HepG2 (cell line): ENCODE measurements around the gene RAB15. TPM values are rescaled to one million over a fixed set of nuclear protein-coding genes. Genes with fewer than 3 reads are reported as not detected.

ENCODE experiments used
- ARNT ChIP-seq: fragments of 450-650 bp; IDR thresholded peaks from 2 replicates; pipeline ENCODE4 v1.6.1; 2017
- BCL6 ChIP-seq: IDR thresholded peaks from 2 replicates; pipeline ENCODE4 v1.6.1; 2016; ENCODE audit warnings: missing genetic modification reagents, missing compliant biosample characterization
- EEA1 ChIP-seq: sonication (generic); formaldehyde crosslinking; IDR thresholded peaks from 2 replicates; pipeline ENCODE4 v1.5.1; 2020; ENCODE audit warnings: mild to moderate bottlenecking, missing genetic modification reagents, borderline replicate concordance
- HMG20B ChIP-seq: conservative IDR thresholded peaks from 2 replicates; pipeline ENCODE4 v1.6.1; 2016; ENCODE audit warnings: missing genetic modification reagents, missing compliant biosample characterization
- NAIF1 ChIP-seq: sonication (generic); formaldehyde crosslinking; IDR thresholded peaks from 2 replicates; pipeline ENCODE4 v1.5.0; 2020; ENCODE audit warnings: mild to moderate bottlenecking, missing genetic modification reagents, borderline replicate concordance
- NCOA2 ChIP-seq: sonication (generic); formaldehyde crosslinking; IDR thresholded peaks from 2 replicates; pipeline ENCODE4 v1.8.0; 2022; ENCODE audit warnings: inconsistent platforms
- NFYC ChIP-seq: IDR thresholded peaks from 2 replicates; pipeline ENCODE4 v1.6.1; 2016; ENCODE audit warnings: missing genetic modification reagents, missing compliant biosample characterization
- PAF1 ChIP-seq: IDR thresholded peaks from 2 replicates; pipeline ENCODE4 v1.6.1; 2016; ENCODE audit warnings: missing genetic modification reagents, missing compliant biosample characterization
- RBFOX2 ChIP-seq: fragments of 200-400 bp; formaldehyde crosslinking; IDR thresholded peaks from 2 replicates; pipeline ENCODE4 v1.6.1; 2017; ENCODE audit warnings: low read depth, mild to moderate bottlenecking, low read length
- SNAPC2 ChIP-seq: sonication (generic); formaldehyde crosslinking; IDR thresholded peaks from 2 replicates; pipeline ENCODE4 v1.8.1; 2022; ENCODE audit warnings: mild to moderate bottlenecking, missing genetic modification reagents
- ZC3H4 ChIP-seq: sonication (generic); formaldehyde crosslinking; IDR thresholded peaks from 2 replicates; pipeline ENCODE4 v1.4.0; 2020; ENCODE audit warnings: missing genetic modification reagents, borderline replicate concordance
- ZMYM2 ChIP-seq: sonication (generic); formaldehyde crosslinking; IDR thresholded peaks from 2 replicates; pipeline ENCODE4 v1.8.0; 2022; ENCODE audit warnings: mild to moderate bottlenecking, missing genetic modification reagents
- ZNF20 ChIP-seq: sonication (generic); formaldehyde crosslinking; IDR thresholded peaks from 2 replicates; pipeline ENCODE4 v1.4.0; 2020; ENCODE audit warnings: mild to moderate bottlenecking, moderate library complexity, missing genetic modification reagents
- ZNF207 ChIP-seq: fragments of 450-650 bp; IDR thresholded peaks from 2 replicates; pipeline ENCODE4 v1.6.1; 2016; ENCODE audit warnings: antibody characterized with exemption, borderline replicate concordance
- ZNF556 ChIP-seq: sonication (generic); formaldehyde crosslinking; IDR thresholded peaks from 2 replicates; pipeline ENCODE4 v1.4.0; 2020; ENCODE audit warnings: mild to moderate bottlenecking, missing genetic modification reagents, borderline replicate concordance
- ZNF563 ChIP-seq: sonication (generic); formaldehyde crosslinking; IDR thresholded peaks from 2 replicates; pipeline ENCODE4 v1.8.0; 2022; ENCODE audit warnings: mild to moderate bottlenecking, moderate library complexity, missing genetic modification reagents
- ZNF577 ChIP-seq: sonication (generic); formaldehyde crosslinking; IDR thresholded peaks from 2 replicates; pipeline ENCODE4 v1.4.0; 2020; ENCODE audit warnings: mild to moderate bottlenecking, low read depth, missing genetic modification reagents, borderline replicate concordance
- ZNF761 ChIP-seq: sonication (generic); formaldehyde crosslinking; conservative IDR thresholded peaks from 2 replicates; pipeline ENCODE4 v1.4.0; 2020; ENCODE audit warnings: mild to moderate bottlenecking, missing genetic modification reagents
- polyA plus RNA-seq, 8 experiments: library from polyadenylated mRNA; depleted of rRNA in 3 of 8; stranded (reverse) in 7 of 8; unstranded in 1 of 8; fragments of >200 nt; fragmentation: Illumina TruSeq in 4 of 8; extraction: Trizol in 4 of 8; gene quantifications; 2 replicates each; pipeline versions ENCODE4 v1.2.1 to v1.2.3, GENCODE V29; 2011 to 2016; ENCODE audit warnings: low read depth in 4 of 8, missing spikeins in 1 of 8, mixed read lengths in 1 of 8; ENCODE audit not compliant: insufficient read depth in 1 of 8
- total RNA-seq, 5 experiments: library from RNA; depleted of rRNA; stranded (reverse); fragments of >200 nt; fragmentation: Illumina TruSeq; extraction: Trizol; gene quantifications; 2 replicates each; pipeline ENCODE4 v1.2.3, GENCODE V29; 2016; ENCODE audit warnings: low read depth in 1 of 5
- TF ChIP-seq, protein P1 (sequence below): sonication (generic); formaldehyde crosslinking; IDR thresholded peaks from 2 replicates; pipeline ENCODE4 v1.4.0; 2020; ENCODE audit warnings: missing genetic modification reagents
- TF ChIP-seq, protein P2 (sequence below): sonication (generic); formaldehyde crosslinking; conservative IDR thresholded peaks from 2 replicates; pipeline ENCODE4 v1.4.0; 2020; ENCODE audit warnings: mild to moderate bottlenecking, missing genetic modification reagents, moderate library complexity
- TF ChIP-seq, protein P3 (sequence below): sonication (generic); formaldehyde crosslinking; IDR thresholded peaks from 2 replicates; pipeline ENCODE4 v1.5.0; 2020; ENCODE audit warnings: missing genetic modification reagents

The RAB15 gene
- total and polyA plus RNA-seq, 2 of the 13 experiments (the other 11 are each of a cell fraction or from before 2014, with no cell fraction given), result 7.4 to 18.5 TPM

DNA sequence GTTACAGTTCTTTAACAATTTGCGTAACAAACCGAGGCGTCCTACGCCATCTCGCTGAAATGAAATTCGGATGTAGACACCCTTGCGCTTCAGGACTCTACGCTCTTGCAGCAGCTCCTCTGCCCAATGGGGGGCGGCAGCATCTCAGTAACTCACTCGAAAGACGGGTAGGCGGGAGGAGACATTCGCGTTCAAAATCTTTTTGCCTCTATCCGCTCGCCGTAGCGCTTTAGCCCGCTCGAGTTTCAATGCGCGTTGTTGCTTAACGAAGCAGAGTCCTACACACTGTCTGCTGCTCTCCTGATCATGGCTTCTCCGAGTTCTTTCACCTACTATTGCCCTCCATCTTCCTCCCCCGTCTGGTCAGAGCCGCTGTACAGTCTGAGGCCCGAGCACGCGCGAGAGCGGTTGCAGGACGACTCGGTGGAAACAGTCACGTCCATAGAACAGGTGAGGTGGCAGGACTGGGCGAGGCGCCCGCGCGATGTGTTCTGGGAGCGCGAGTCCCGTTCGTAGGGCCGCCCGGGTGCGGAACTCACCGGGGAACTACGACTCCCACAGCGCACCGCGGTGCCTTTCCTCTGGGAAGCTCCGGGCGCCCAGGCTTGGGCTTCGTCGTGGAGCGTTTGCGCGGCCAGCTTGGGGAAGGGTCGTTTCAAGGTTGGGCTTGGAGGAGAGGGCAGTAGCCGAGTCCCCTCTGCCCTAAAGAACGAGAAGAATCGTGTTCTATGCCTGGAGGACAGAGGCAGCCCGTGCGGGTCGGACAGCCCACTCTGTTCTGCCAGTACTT lies 14.7 kb upstream of the RAB15 start, which contains the start of gene FNTB (continued):
- TF ChIP-seq ZNF577 (CRISPR knock-in tag), result no peak
- 0 out of 2 replicates have a peak, but pooled peaks have one; percentile 18 for TF ChIP-seq NCOA2 (CRISPR knock-in tag)
- peak; percentile 67; the same call in 1 of the 2 replicates for TF ChIP-seq ZNF563
- no peak; the same call in 1 of the 2 replicates for TF ChIP-seq ZNF20 (CRISPR knock-in tag)
- TF ChIP-seq NAIF1 (CRISPR knock-in tag), result peak; percentile 83
- peak; percentile 94; the same call in 1 of the 2 replicates for TF ChIP-seq ZNF556 (CRISPR knock-in tag)
- TF ChIP-seq SNAPC2 (CRISPR knock-in tag), result peak; percentile 77
- peak; percentile 95 for TF ChIP-seq ZNF761
- no peak for TF ChIP-seq NFYC (CRISPR knock-in tag)
- TF ChIP-seq EEA1 (CRISPR knock-in tag), result 0 out of 2 replicates have a peak, but pooled peaks have one; percentile 59
- TF ChIP-seq ZC3H4, result no peak
- TF ChIP-seq PAF1 (CRISPR knock-in tag), result no peak
- TF ChIP-seq BCL6 (CRISPR knock-in tag), result peak; percentile 48; the same call in 1 of the 2 replicates
- no peak for TF ChIP-seq ZNF207
- TF ChIP-seq HMG20B, result 0 out of 2 replicates have a peak, but pooled peaks have one; percentile 32
- TF ChIP-seq ARNT, result no peak
- TF ChIP-seq, protein P1, sequence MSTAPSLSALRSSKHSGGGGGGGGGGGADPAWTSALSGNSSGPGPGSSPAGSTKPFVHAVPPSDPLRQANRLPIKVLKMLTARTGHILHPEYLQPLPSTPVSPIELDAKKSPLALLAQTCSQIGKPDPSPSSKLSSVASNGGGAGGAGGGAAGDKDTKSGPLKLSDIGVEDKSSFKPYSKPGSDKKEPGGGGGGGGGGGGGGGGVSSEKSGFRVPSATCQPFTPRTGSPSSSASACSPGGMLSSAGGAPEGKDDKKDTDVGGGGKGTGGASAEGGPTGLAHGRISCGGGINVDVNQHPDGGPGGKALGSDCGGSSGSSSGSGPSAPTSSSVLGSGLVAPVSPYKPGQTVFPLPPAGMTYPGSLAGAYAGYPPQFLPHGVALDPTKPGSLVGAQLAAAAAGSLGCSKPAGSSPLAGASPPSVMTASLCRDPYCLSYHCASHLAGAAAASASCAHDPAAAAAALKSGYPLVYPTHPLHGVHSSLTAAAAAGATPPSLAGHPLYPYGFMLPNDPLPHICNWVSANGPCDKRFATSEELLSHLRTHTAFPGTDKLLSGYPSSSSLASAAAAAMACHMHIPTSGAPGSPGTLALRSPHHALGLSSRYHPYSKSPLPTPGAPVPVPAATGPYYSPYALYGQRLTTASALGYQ (CRISPR knock-in tag), result no peak
- TF ChIP-seq, protein P2, sequence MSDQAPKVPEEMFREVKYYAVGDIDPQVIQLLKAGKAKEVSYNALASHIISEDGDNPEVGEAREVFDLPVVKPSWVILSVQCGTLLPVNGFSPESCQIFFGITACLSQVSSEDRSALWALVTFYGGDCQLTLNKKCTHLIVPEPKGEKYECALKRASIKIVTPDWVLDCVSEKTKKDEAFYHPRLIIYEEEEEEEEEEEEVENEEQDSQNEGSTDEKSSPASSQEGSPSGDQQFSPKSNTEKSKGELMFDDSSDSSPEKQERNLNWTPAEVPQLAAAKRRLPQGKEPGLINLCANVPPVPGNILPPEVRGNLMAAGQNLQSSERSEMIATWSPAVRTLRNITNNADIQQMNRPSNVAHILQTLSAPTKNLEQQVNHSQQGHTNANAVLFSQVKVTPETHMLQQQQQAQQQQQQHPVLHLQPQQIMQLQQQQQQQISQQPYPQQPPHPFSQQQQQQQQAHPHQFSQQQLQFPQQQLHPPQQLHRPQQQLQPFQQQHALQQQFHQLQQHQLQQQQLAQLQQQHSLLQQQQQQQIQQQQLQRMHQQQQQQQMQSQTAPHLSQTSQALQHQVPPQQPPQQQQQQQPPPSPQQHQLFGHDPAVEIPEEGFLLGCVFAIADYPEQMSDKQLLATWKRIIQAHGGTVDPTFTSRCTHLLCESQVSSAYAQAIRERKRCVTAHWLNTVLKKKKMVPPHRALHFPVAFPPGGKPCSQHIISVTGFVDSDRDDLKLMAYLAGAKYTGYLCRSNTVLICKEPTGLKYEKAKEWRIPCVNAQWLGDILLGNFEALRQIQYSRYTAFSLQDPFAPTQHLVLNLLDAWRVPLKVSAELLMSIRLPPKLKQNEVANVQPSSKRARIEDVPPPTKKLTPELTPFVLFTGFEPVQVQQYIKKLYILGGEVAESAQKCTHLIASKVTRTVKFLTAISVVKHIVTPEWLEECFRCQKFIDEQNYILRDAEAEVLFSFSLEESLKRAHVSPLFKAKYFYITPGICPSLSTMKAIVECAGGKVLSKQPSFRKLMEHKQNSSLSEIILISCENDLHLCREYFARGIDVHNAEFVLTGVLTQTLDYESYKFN (CRISPR knock-in tag), result peak; percentile 51
- TF ChIP-seq ZMYM2 (CRISPR knock-in tag), result peak; percentile 44; the same call in 1 of the 2 replicates
- TF ChIP-seq, protein P3, sequence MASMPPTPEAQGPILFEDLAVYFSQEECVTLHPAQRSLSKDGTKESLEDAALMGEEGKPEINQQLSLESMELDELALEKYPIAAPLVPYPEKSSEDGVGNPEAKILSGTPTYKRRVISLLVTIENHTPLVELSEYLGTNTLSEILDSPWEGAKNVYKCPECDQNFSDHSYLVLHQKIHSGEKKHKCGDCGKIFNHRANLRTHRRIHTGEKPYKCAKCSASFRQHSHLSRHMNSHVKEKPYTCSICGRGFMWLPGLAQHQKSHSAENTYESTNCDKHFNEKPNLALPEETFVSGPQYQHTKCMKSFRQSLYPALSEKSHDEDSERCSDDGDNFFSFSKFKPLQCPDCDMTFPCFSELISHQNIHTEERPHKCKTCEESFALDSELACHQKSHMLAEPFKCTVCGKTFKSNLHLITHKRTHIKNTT (CRISPR knock-in tag), result no peak
- peak; percentile 93 for TF ChIP-seq RBFOX2
